HCT116 (cell line): ENCODE measurements around the gene RTP4. TPM values are rescaled to one million over a fixed set of nuclear protein-coding genes. Genes with fewer than 3 reads are reported as not detected.

Experiments
- CBX3 ChIP-seq: IDR thresholded peaks from 2 replicates; pipeline ENCODE4 v1.6.1; 2012; ENCODE audit warnings: low read depth
- EZH2phosphoT487 ChIP-seq: fragments of 200-600 bp; IDR thresholded peaks from 2 replicates; pipeline ENCODE4 v1.6.1; 2018; ENCODE audit warnings: antibody characterized with exemption, borderline replicate concordance
- FOSL1 ChIP-seq: IDR thresholded peaks from 2 replicates; pipeline ENCODE4 v1.6.1; 2012; ENCODE audit warnings: low read depth
- POLR2AphosphoS5 ChIP-seq: IDR thresholded peaks from 2 replicates; pipeline ENCODE4 v1.6.1; 2011; ENCODE audit warnings: mild to moderate bottlenecking, low read depth, low read length, moderate library complexity
- TCF7L2 ChIP-seq: IDR thresholded peaks from 2 replicates; pipeline ENCODE4 v1.7.0; 2011; ENCODE audit warnings: borderline replicate concordance, inconsistent platforms; ENCODE audit not compliant: insufficient read depth, insufficient read length; ENCODE audit errors: extremely low read depth
- ZBTB33 ChIP-seq: IDR thresholded peaks from 2 replicates; pipeline ENCODE4 v1.6.1; 2011; ENCODE audit warnings: mild to moderate bottlenecking, low read length, moderate library complexity; ENCODE audit not compliant: insufficient replicate concordance; ENCODE audit errors: extremely low read depth
- total RNA-seq: library from RNA; stranded (reverse); gene quantifications from one replicate; pipeline ENCODE4 v1.2.1, GENCODE V29; 2021; ENCODE audit not compliant: unreplicated experiment
- TF ChIP-seq, protein P1 (sequence below): IDR thresholded peaks from 2 replicates; pipeline ENCODE4 v1.6.1; 2012; ENCODE audit warnings: low read depth
- TF ChIP-seq, protein P2 (sequence below): IDR thresholded peaks from 2 replicates; pipeline ENCODE4 v1.6.1; 2012

The RTP4 gene
- total RNA-seq, 1 experiment from 2014 or later = not detected

DNA sequence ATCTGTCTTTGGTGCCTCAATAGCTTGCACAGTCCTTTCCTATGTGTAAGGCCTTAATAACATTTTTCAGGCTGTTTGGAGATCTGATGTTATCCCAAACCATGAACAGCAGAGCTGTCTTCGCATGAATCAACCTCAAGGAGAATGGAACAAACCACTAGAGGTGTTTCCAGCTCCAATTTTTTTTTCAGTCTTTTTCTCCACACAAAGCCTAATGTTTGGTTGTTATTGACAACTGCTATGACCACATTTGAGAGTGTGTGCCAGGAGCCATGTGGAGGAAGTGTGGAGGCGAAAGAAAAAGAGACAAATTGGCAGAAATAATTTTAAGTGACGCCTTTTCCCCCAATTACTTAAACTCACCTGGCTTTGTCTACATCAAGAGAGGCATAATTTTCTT is 38.7 kb downstream of the RTP4 start (continued):
- no peak for TF ChIP-seq ZBTB33
- TF ChIP-seq, protein P1, sequence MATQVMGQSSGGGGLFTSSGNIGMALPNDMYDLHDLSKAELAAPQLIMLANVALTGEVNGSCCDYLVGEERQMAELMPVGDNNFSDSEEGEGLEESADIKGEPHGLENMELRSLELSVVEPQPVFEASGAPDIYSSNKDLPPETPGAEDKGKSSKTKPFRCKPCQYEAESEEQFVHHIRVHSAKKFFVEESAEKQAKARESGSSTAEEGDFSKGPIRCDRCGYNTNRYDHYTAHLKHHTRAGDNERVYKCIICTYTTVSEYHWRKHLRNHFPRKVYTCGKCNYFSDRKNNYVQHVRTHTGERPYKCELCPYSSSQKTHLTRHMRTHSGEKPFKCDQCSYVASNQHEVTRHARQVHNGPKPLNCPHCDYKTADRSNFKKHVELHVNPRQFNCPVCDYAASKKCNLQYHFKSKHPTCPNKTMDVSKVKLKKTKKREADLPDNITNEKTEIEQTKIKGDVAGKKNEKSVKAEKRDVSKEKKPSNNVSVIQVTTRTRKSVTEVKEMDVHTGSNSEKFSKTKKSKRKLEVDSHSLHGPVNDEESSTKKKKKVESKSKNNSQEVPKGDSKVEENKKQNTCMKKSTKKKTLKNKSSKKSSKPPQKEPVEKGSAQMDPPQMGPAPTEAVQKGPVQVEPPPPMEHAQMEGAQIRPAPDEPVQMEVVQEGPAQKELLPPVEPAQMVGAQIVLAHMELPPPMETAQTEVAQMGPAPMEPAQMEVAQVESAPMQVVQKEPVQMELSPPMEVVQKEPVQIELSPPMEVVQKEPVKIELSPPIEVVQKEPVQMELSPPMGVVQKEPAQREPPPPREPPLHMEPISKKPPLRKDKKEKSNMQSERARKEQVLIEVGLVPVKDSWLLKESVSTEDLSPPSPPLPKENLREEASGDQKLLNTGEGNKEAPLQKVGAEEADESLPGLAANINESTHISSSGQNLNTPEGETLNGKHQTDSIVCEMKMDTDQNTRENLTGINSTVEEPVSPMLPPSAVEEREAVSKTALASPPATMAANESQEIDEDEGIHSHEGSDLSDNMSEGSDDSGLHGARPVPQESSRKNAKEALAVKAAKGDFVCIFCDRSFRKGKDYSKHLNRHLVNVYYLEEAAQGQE = no peak
- no peak for TF ChIP-seq FOSL1
- no peak for TF ChIP-seq CBX3
- TF ChIP-seq POLR2AphosphoS5 = no peak
- TF ChIP-seq EZH2phosphoT487 = no peak
- no peak for TF ChIP-seq TCF7L2
- TF ChIP-seq, protein P2, sequence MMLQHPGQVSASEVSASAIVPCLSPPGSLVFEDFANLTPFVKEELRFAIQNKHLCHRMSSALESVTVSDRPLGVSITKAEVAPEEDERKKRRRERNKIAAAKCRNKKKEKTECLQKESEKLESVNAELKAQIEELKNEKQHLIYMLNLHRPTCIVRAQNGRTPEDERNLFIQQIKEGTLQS = no peak
